HepG2 (cell line): Measurements from ENCODE around the gene IL17C. TPM values are rescaled to one million over a fixed set of nuclear protein-coding genes. Genes with fewer than 3 reads are reported as not detected.
A peak's percentile ranks its signal among the peaks of the same experiment; 100 is the strongest.

Experiments
- ATF7-NPFF ChIP-seq: sonication (generic); formaldehyde crosslinking; IDR thresholded peaks from 2 replicates; pipeline ENCODE4 v1.8.1; 2023; ENCODE audit warnings: mild to moderate bottlenecking, low read depth, missing genetic modification reagents, moderate library complexity
- CENPX ChIP-seq: sonication (generic); formaldehyde crosslinking; IDR thresholded peaks from 2 replicates; pipeline ENCODE4 v1.9.0; 2021; ENCODE audit warnings: mild to moderate bottlenecking, missing genetic modification reagents, moderate library complexity
- HCFC1 ChIP-seq: fragments of 150-350 bp; IDR thresholded peaks from 2 replicates; pipeline ENCODE4 v1.6.1; 2014; ENCODE audit warnings: low read depth, low read length
- KLF12 ChIP-seq: sonication (generic); formaldehyde crosslinking; IDR thresholded peaks from 2 replicates; pipeline ENCODE4 v1.4.0; 2020; ENCODE audit warnings: missing genetic modification reagents, borderline replicate concordance
- MED1 ChIP-seq: sonication (generic); formaldehyde crosslinking; IDR thresholded peaks from 2 replicates; pipeline ENCODE4 v1.4.0; 2020; ENCODE audit warnings: missing genetic modification reagents
- MEF2D ChIP-seq: sonication (generic); formaldehyde crosslinking; IDR thresholded peaks from 2 replicates; pipeline ENCODE4 v1.5.1; 2020; ENCODE audit warnings: mild to moderate bottlenecking, missing genetic modification reagents
- MYPOP ChIP-seq: sonication (generic); formaldehyde crosslinking; IDR thresholded peaks from 2 replicates; pipeline ENCODE4 v1.8.1; 2023; ENCODE audit warnings: mild to moderate bottlenecking, moderate library complexity, missing genetic modification reagents
- SALL2 ChIP-seq: sonication (generic); formaldehyde crosslinking; IDR thresholded peaks from 2 replicates; pipeline ENCODE4 v1.8.1; 2023; ENCODE audit warnings: mild to moderate bottlenecking, missing genetic modification reagents, inconsistent platforms
- SOX13 ChIP-seq, 3 experiments: fragments of 450-650 bp in 1 of 3; sonication (generic) in 1 of 3; formaldehyde crosslinking in 1 of 3; IDR thresholded peaks in 2 of 3; conservative IDR thresholded peaks in 1 of 3; 2 replicates each; pipeline versions ENCODE4 v1.5.0 to v1.6.1; 2016 to 2020; ENCODE audit warnings: antibody characterized with exemption in 1 of 3, mild to moderate bottlenecking in 1 of 3, missing compliant biosample characterization in 1 of 3, missing genetic modification reagents in 1 of 3, moderate library complexity in 1 of 3
- SOX5 ChIP-seq: IDR thresholded peaks from 2 replicates; pipeline ENCODE4 v1.6.1; 2016; ENCODE audit warnings: borderline replicate concordance
- TBX2 ChIP-seq: sonication (generic); formaldehyde crosslinking; IDR thresholded peaks from 2 replicates; pipeline ENCODE4 v1.5.0; 2020; ENCODE audit warnings: missing genetic modification reagents, mild to moderate bottlenecking, borderline replicate concordance
- UBTF ChIP-seq: sonication (generic); formaldehyde crosslinking; IDR thresholded peaks from 2 replicates; pipeline ENCODE4 v1.4.0; 2020; ENCODE audit warnings: mild to moderate bottlenecking, missing genetic modification reagents
- ZGPAT ChIP-seq: IDR thresholded peaks from 2 replicates; pipeline ENCODE4 v1.6.1; 2016; ENCODE audit warnings: mild to moderate bottlenecking
- ZMYM3 ChIP-seq: sonication (generic); formaldehyde crosslinking; IDR thresholded peaks from 2 replicates; pipeline ENCODE4 v1.5.1; 2020; ENCODE audit warnings: mild to moderate bottlenecking, missing genetic modification reagents
- ZNF138 ChIP-seq: sonication (generic); formaldehyde crosslinking; IDR thresholded peaks from 2 replicates; pipeline ENCODE4 v1.5.0; 2020; ENCODE audit warnings: mild to moderate bottlenecking, low read depth, missing genetic modification reagents
- ZNF180 ChIP-seq: sonication (generic); formaldehyde crosslinking; IDR thresholded peaks from 2 replicates; pipeline ENCODE4 v1.4.0; 2020; ENCODE audit warnings: low read depth, missing genetic modification reagents, borderline replicate concordance
- ZNF205 ChIP-seq: IDR thresholded peaks from 2 replicates; pipeline ENCODE4 v1.6.1; 2018; ENCODE audit warnings: missing biosample characterization, missing genetic modification reagents
- ZNF484 ChIP-seq: sonication (generic); formaldehyde crosslinking; IDR thresholded peaks from 2 replicates; pipeline ENCODE4 v1.5.1; 2020; ENCODE audit warnings: mild to moderate bottlenecking, low read depth, missing genetic modification reagents, borderline replicate concordance
- ZNF562 ChIP-seq: sonication (generic); formaldehyde crosslinking; IDR thresholded peaks from 2 replicates; pipeline ENCODE4 v1.8.0; 2022; ENCODE audit warnings: missing genetic modification reagents, borderline replicate concordance
- ZNF639 ChIP-seq: conservative IDR thresholded peaks from 2 replicates; pipeline ENCODE4 v1.6.1; 2018; ENCODE audit warnings: missing genetic modification reagents
- ZNF7 ChIP-seq: IDR thresholded peaks from 2 replicates; pipeline ENCODE4 v1.6.1; 2016; ENCODE audit warnings: missing biosample characterization, missing genetic modification reagents
- ZSCAN21 ChIP-seq: sonication (generic); formaldehyde crosslinking; IDR thresholded peaks from 2 replicates; pipeline ENCODE4 v1.8.0; 2022; ENCODE audit warnings: mild to moderate bottlenecking, missing genetic modification reagents, moderate library complexity, borderline replicate concordance
- ZSCAN30 ChIP-seq: sonication (generic); formaldehyde crosslinking; IDR thresholded peaks from 2 replicates; pipeline ENCODE4 v1.5.0; 2020; ENCODE audit warnings: mild to moderate bottlenecking, missing genetic modification reagents
- polyA plus RNA-seq, 8 experiments: library from polyadenylated mRNA; depleted of rRNA in 3 of 8; stranded (reverse) in 7 of 8; unstranded in 1 of 8; fragments of >200 nt; fragmentation: Illumina TruSeq in 4 of 8; extraction: Trizol in 4 of 8; gene quantifications; 2 replicates each; pipeline versions ENCODE4 v1.2.1 to v1.2.3, GENCODE V29; 2011 to 2016; ENCODE audit warnings: low read depth in 4 of 8, missing spikeins in 1 of 8, mixed read lengths in 1 of 8; ENCODE audit not compliant: insufficient read depth in 1 of 8
- total RNA-seq, 5 experiments: library from RNA; depleted of rRNA; stranded (reverse); fragments of >200 nt; fragmentation: Illumina TruSeq; extraction: Trizol; gene quantifications; 2 replicates each; pipeline ENCODE4 v1.2.3, GENCODE V29; 2016; ENCODE audit warnings: low read depth in 1 of 5

Gene IL17C
- total and polyA plus RNA-seq, 2 of the 13 experiments (the other 11 are each of a cell fraction or from before 2014, with no cell fraction given), result not detected

- TF ChIP-seq MYPOP (CRISPR knock-in tag), result no peak
- TF ChIP-seq ZMYM3 (CRISPR knock-in tag), result peak; percentile 28; the same call in 1 of the 2 replicates
- no peak for TF ChIP-seq ZNF484 (CRISPR knock-in tag)
- peak; percentile 39; the same call in 1 of the 2 replicates for TF ChIP-seq SOX5
- TF ChIP-seq ZNF639 (CRISPR knock-in tag), result no peak
- no peak for TF ChIP-seq HCFC1
- TF ChIP-seq ZNF180 (CRISPR knock-in tag), result no peak
- TF ChIP-seq KLF12 (CRISPR knock-in tag), result no peak
- TF ChIP-seq ZSCAN21, result 0 out of 2 replicates have a peak, but pooled peaks have one; percentile 9
- no peak for TF ChIP-seq CENPX (CRISPR knock-in tag)
- no peak for TF ChIP-seq MED1 (CRISPR knock-in tag)
- TF ChIP-seq ZGPAT (CRISPR knock-in tag), result 0 out of 2 replicates have a peak, but pooled peaks have one; percentile 19
- TF ChIP-seq ZNF205 (CRISPR knock-in tag), result no peak
- no peak for TF ChIP-seq SALL2 (CRISPR knock-in tag)
- TF ChIP-seq ZSCAN30, result no peak
- peak; percentile 74; the same call in 1 of the 2 replicates for TF ChIP-seq ZNF7
- TF ChIP-seq ATF7-NPFF (CRISPR knock-in tag), result no peak
- no peak for TF ChIP-seq ZNF562 (CRISPR knock-in tag)
- 0 out of 2 replicates have a peak, but pooled peaks have one; percentile 22 for TF ChIP-seq UBTF (CRISPR knock-in tag)
- no peak; the same call in 1 of the 2 replicates for TF ChIP-seq SOX13 (IDR thresholded peaks at IDR 0.05)
- TF ChIP-seq SOX13 (CRISPR knock-in tag; conservative IDR thresholded peaks at IDR 0.05 in 1 of 2, IDR thresholded peaks at IDR 0.05 in 1 of 2), result peak in 1 of 2 experiments; percentile 47; a peak in 1 of 4 replicates
- TF ChIP-seq TBX2, result peak; percentile 66; the same call in 1 of the 2 replicates
- TF ChIP-seq ZNF138 (CRISPR knock-in tag), result peak; percentile 58; the same call in 1 of the 2 replicates
- TF ChIP-seq MEF2D (CRISPR knock-in tag), result 0 out of 2 replicates have a peak, but pooled peaks have one; percentile 42
Measured at GRCh38 chr16:88649195-88649923, 11.0 kb downstream of the IL17C start (continued).
